ENCODE results near the gene SCIMP. TPM values are rescaled to one million over a fixed set of nuclear protein-coding genes. Genes with fewer than 3 reads are reported as not detected.

Gene SCIMP
- total RNA-seq, 1 donor from 2014 or later, result 35.5 TPM

- ATAC-seq (no peak), DNase-seq (no peak)
- intact Hi-C loops (cut with DNase I), result no loop called here
- Histone ChIP-seq H3K9me3 (no peaks in the 10 kb centered on the region), H3K4me3 (no peak overlapping the region), H3K36me3 (no peaks in the 10 kb centered on the region), H3K4me1 (no peaks in the 10 kb centered on the region), H3K27me3 (ENCODE audit: low read depth) (no peaks in the 10 kb centered on the region), H3K27ac (no peak overlapping the region)
- TF ChIP-seq CTCF (IDR thresholded peaks at IDR 0.05), result no peak
Observed at GRCh38 chr17:5272322-5272721, 37.7 kb upstream of the SCIMP start.

- ATAC-seq (no peak), DNase-seq (no peak)
- H3K9me3 ChIP-seq, result no peaks in the 10 kb centered on the region
- no peak for TF ChIP-seq CTCF (IDR thresholded peaks at IDR 0.05)
- intact Hi-C loops (cut with DNase I), result no loop called here
- no peaks in the 10 kb centered on the region for H3K4me1 ChIP-seq
- H3K27me3 ChIP-seq (ENCODE audit: low read depth), result no peaks in the 10 kb centered on the region
- H3K36me3 ChIP-seq, result no peaks in the 10 kb centered on the region
- no peak overlapping the region for H3K27ac ChIP-seq
- H3K4me3 ChIP-seq, result no peak overlapping the region
Observed at GRCh38 chr17:5269241-5269960, 34.7 kb upstream of the SCIMP start.

- H3K4me1 ChIP-seq, result no peaks in the 10 kb centered on the region
- no peaks in the 10 kb centered on the region for H3K27me3 ChIP-seq (ENCODE audit: low read depth)
- intact Hi-C loops (cut with DNase I), result no loop called here
- ATAC-seq, result no peak
- no peak overlapping the region for H3K4me3 ChIP-seq
- TF ChIP-seq CTCF (IDR thresholded peaks at IDR 0.05), result no peak
- no peak for DNase-seq
- no peak overlapping the region for H3K27ac ChIP-seq
- no peaks in the 10 kb centered on the region for H3K9me3 ChIP-seq
- H3K36me3 ChIP-seq, result no peaks in the 10 kb centered on the region
Observed at GRCh38 chr17:5264893-5265292, 30.2 kb upstream of the SCIMP start.

- intact Hi-C loops (cut with DNase I), result no loop called here
- Histone ChIP-seq H3K27ac (no peak overlapping the region), H3K27me3 (ENCODE audit: low read depth) (no peaks in the 10 kb centered on the region), H3K4me1 (no peaks in the 10 kb centered on the region), H3K36me3 (no peaks in the 10 kb centered on the region), H3K9me3 (no peaks in the 10 kb centered on the region), H3K4me3 (no peak overlapping the region)
- DNase-seq (no peak), ATAC-seq (no peak)
- no peak for TF ChIP-seq CTCF (IDR thresholded peaks at IDR 0.05)
Observed at GRCh38 chr17:5263441-5263840, 28.8 kb upstream of the SCIMP start.

GRCh38 chr17:5262416-5262991 is 27.8 kb upstream of the SCIMP start:
- Histone ChIP-seq H3K36me3 (no peaks in the 10 kb centered on the region), H3K4me3 (no peak overlapping the region), H3K4me1 (no peaks in the 10 kb centered on the region), H3K27ac (no peak overlapping the region), H3K27me3 (ENCODE audit: low read depth) (no peaks in the 10 kb centered on the region), H3K9me3 (no peaks in the 10 kb centered on the region)
- DNase-seq (no peak), ATAC-seq (no peak)
- intact Hi-C loops (cut with DNase I), result no loop called here
- TF ChIP-seq CTCF (IDR thresholded peaks at IDR 0.05), result no peak
